ENCODE data around the gene HYCC2. TPM values are rescaled to one million over a fixed set of nuclear protein-coding genes. Genes with fewer than 3 reads are reported as not detected.
"Not testable (repeated sequence)": the region's sequence is repeated elsewhere in the genome, so short reads cannot be mapped to it uniquely, and the experiment has no call there.

HYCC2 gene
- total and polyA plus RNA-seq, 2 donors (not counting 1 experiment from before 2014, with no cell fraction given), result 3.6 to 30.1 TPM

DNA sequence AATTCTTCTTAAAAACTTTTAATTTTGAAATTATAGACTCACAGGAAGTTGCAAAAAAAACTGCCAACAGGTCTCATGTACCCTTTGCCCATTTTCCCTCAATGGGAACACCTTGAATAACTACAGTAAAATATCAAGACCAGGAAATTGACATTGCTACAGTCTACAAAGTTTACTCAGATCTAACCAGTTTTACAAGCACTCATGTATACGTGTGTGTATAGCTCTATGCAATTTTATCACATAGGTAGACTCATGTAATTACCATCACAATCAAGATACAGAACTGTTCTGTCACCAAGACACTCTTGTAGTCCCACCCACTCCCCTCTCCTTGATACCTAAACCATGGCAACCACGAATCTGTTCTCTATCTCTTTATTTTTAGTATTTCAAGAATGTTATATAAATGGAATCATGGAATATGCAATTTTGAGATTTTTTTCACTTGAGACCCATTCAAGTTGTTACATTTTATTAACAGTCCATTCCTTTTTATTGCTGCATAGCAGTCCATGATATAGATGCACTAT, 6.6 kb downstream of the HYCC2 start:
- no peak overlapping the region for H3K27ac ChIP-seq (ENCODE audit: low read length in 2 of 2)
- H3K4me1 Mint-ChIP-seq, result peaks cover 31% of the 10 kb centered on the region
- H3K4me3 ChIP-seq (ENCODE audit: control extremely low read depth in 1 of 5, extremely low read depth in 1 of 5, insufficient read depth in 1 of 5, low read depth in 2 of 5, low read length in 4 of 5), result no peak overlapping the region
- no peaks in the 10 kb centered on the region for H3K9me3 Mint-ChIP-seq (ENCODE audit: insufficient read depth)
- WGBS (ENCODE audit: insufficient coverage), result no CpG with 5 or more reads among the region's 2 CpGs
- H3K4me3 Mint-ChIP-seq, result no peak overlapping the region
- POLR2A ChIA-PET, result no interaction called here
- intact Hi-C loops (cut with micrococcal nuclease), result no loop called here
- no peaks in the 10 kb centered on the region for H3K9me3 ChIP-seq (ENCODE audit: control extremely low read depth in 1 of 3, control insufficient read depth in 2 of 3, insufficient read depth in 1 of 3, low read length in 2 of 3)
- H3K36me3 ChIP-seq (replicated peaks in 1 of 2; ENCODE audit: control extremely low read depth in 1 of 2, control insufficient read depth in 1 of 2, extremely low read depth in 1 of 2, insufficient read depth in 2 of 2, low read length in 1 of 2), result peaks cover 1 to 9% of the 10 kb centered on the region in 2 experiments
- no peak overlapping the region for H3K4me2 ChIP-seq (replicated peaks; ENCODE audit: low read depth, low read length, poor library complexity, severe bottlenecking)
- H3K4me1 ChIP-seq (ENCODE audit: control insufficient read depth in 2 of 2, insufficient read depth in 2 of 2, low read length in 2 of 2), result peaks cover 0 to 9% of the 10 kb centered on the region in 2 donors
- ATAC-seq (ENCODE audit: low read depth), result no peak
- no peaks in the 10 kb centered on the region for H3K27me3 ChIP-seq (replicated peaks in 1 of 4; ENCODE audit: control extremely low read depth in 1 of 4, control insufficient read depth in 3 of 4, insufficient read depth in 4 of 4, low read length in 3 of 4)
- no peaks in the 10 kb centered on the region for H3K27me3 Mint-ChIP-seq
- no peak overlapping the region for H3K27ac Mint-ChIP-seq
- no peak for DNase-seq
- no peak for TF ChIP-seq EZH2 (IDR thresholded peaks at IDR 0.05; ENCODE audit: borderline replicate concordance, insufficient read depth, low read depth, low read length, poor library complexity, severe bottlenecking)
- TF ChIP-seq, protein P1, sequence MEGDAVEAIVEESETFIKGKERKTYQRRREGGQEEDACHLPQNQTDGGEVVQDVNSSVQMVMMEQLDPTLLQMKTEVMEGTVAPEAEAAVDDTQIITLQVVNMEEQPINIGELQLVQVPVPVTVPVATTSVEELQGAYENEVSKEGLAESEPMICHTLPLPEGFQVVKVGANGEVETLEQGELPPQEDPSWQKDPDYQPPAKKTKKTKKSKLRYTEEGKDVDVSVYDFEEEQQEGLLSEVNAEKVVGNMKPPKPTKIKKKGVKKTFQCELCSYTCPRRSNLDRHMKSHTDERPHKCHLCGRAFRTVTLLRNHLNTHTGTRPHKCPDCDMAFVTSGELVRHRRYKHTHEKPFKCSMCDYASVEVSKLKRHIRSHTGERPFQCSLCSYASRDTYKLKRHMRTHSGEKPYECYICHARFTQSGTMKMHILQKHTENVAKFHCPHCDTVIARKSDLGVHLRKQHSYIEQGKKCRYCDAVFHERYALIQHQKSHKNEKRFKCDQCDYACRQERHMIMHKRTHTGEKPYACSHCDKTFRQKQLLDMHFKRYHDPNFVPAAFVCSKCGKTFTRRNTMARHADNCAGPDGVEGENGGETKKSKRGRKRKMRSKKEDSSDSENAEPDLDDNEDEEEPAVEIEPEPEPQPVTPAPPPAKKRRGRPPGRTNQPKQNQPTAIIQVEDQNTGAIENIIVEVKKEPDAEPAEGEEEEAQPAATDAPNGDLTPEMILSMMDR (IDR thresholded peaks at IDR 0.05), result no peak
- H3K79me2 ChIP-seq (ENCODE audit: control insufficient read depth, insufficient read depth, low read length), result peaks cover 89% of the 10 kb centered on the region
- no peak overlapping the region for H3K9ac ChIP-seq (ENCODE audit: low read length)
- H4K20me1 ChIP-seq (ENCODE audit: control insufficient read depth, insufficient read depth, low read length, poor library complexity, severe bottlenecking), result no peaks in the 10 kb centered on the region
- H2AFZ ChIP-seq (ENCODE audit: insufficient read depth, low read depth, low read length, poor library complexity, severe bottlenecking), result no peak overlapping the region
- CTCF ChIA-PET, result interaction anchor here (1.6 kb wide), 1 partner anchor 102 kb away, joined by 3 read pairs; no protein-coding TSS in a partner anchor

GRCh38 chr2:201063516-201063915, 8.0 kb downstream of the HYCC2 start:
- H3K4me1 ChIP-seq (ENCODE audit: control insufficient read depth in 2 of 2, insufficient read depth in 2 of 2, low read length in 2 of 2); DNase-seq; H3K27me3 Mint-ChIP-seq; ATAC-seq (ENCODE audit: low read depth); H3K9me3 Mint-ChIP-seq (ENCODE audit: insufficient read depth); POLR2A ChIA-PET; H3K27me3 ChIP-seq (replicated peaks in 1 of 4; ENCODE audit: control extremely low read depth in 1 of 4, control insufficient read depth in 3 of 4, insufficient read depth in 4 of 4, low read length in 3 of 4); H3K4me3 Mint-ChIP-seq; H3K4me3 ChIP-seq (ENCODE audit: control extremely low read depth in 1 of 5, extremely low read depth in 1 of 5, insufficient read depth in 1 of 5, low read depth in 2 of 5, low read length in 4 of 5); H3K9ac ChIP-seq (ENCODE audit: low read length); H3K9me3 ChIP-seq (ENCODE audit: control extremely low read depth in 1 of 3, control insufficient read depth in 2 of 3, insufficient read depth in 1 of 3, low read length in 2 of 3); H3K27ac ChIP-seq (ENCODE audit: low read length in 2 of 2); H2AFZ ChIP-seq (ENCODE audit: insufficient read depth, low read depth, low read length, poor library complexity, severe bottlenecking); H3K4me2 ChIP-seq (replicated peaks; ENCODE audit: low read depth, low read length, poor library complexity, severe bottlenecking); H4K20me1 ChIP-seq (ENCODE audit: control insufficient read depth, insufficient read depth, low read length, poor library complexity, severe bottlenecking); intact Hi-C loops (cut with micrococcal nuclease): not testable (repeated sequence)
- H3K27ac Mint-ChIP-seq, result peak overlapping the region; percentile 4
- Histone ChIP-seq H3K79me2 (ENCODE audit: control insufficient read depth, insufficient read depth, low read length) (peaks cover 89% of the 10 kb centered on the region), H3K36me3 (replicated peaks in 1 of 2; ENCODE audit: control extremely low read depth in 1 of 2, control insufficient read depth in 1 of 2, extremely low read depth in 1 of 2, insufficient read depth in 2 of 2, low read length in 1 of 2) (peaks cover 4 to 13% of the 10 kb centered on the region in 2 experiments)
- H3K4me1 Mint-ChIP-seq, result peaks cover 25% of the 10 kb centered on the region
- WGBS (ENCODE audit: insufficient coverage), result 88% methylated on average over 4 of the region's 5 CpGs
- CTCF ChIA-PET, result interaction anchor here (1.6 kb wide), 1 partner anchor 101 kb away, joined by 3 read pairs; no protein-coding TSS in a partner anchor

Measured in B cell (primary cell).